Activated CD4-positive, alpha-beta T cell treated with anti-CD3 and anti-CD28 coated beads for 36 hours (primary cell): ENCODE data around the gene VPS8. TPM values are rescaled to one million over a fixed set of nuclear protein-coding genes. Genes with fewer than 3 reads are reported as not detected.
A peak's percentile ranks its signal among the peaks of the same experiment; 100 is the strongest.
"Not testable (repeated sequence)": the region's sequence is repeated elsewhere in the genome, so short reads cannot be mapped to it uniquely, and the experiment has no call there.

ENCODE experiments used
- ATAC-seq: fragments of 200-7000 bp; cut with Tn5 transposase; one replicate; pipeline ENCODE4 v1.10.0; 2021; ENCODE audit warnings: mild to moderate bottlenecking, moderate library complexity
- CTCF ChIA-PET: fragments of 350-600 bp; sonication (Branson Sonifier 250); formaldehyde crosslinking; loops from one replicate; lab custom pipeline; 2021; ENCODE audit warnings: antibody characterized with exemption; lab: Charles Lee
- POLR2A ChIA-PET: fragments of 350-600 bp; sonication (Branson Sonifier 250); formaldehyde crosslinking; loops from one replicate; lab custom pipeline; 2021; ENCODE audit warnings: antibody characterized with exemption, inconsistent platforms; lab: Charles Lee
- DNase-seq: peaks from one replicate; pipeline ENCODE4 v3.0.0-alpha.2; 2020
- H3K27ac Mint-ChIP-seq: one replicate; pipeline ENCODE4 v1.8.0; 2021; ENCODE audit warnings: mixed read lengths
- H3K27me3 Mint-ChIP-seq: one replicate; pipeline ENCODE4 v1.8.0; 2021; ENCODE audit warnings: mixed read lengths
- H3K36me3 Mint-ChIP-seq: one replicate; pipeline ENCODE4 v1.8.0; 2021; ENCODE audit warnings: low read depth, mixed read lengths
- H3K4me1 Mint-ChIP-seq: one replicate; pipeline ENCODE4 v1.8.0; 2021; ENCODE audit warnings: mixed read lengths
- H3K4me3 Mint-ChIP-seq: one replicate; pipeline ENCODE4 v1.8.0; 2021; ENCODE audit warnings: mild to moderate bottlenecking, moderate library complexity, mixed read lengths
- H3K9me3 Mint-ChIP-seq: one replicate; pipeline ENCODE4 v1.8.0; 2021; ENCODE audit warnings: low read depth, mixed read lengths
- intact Hi-C, 2 experiments: fragments of 100-400 bp; cut with DNase I in 1 of 2; cut with micrococcal nuclease in 1 of 2; formaldehyde crosslinking; loops; one replicate each; pipeline versions ENCODE4 v1.14.2 to v1.15.1; 2022 to 2024; cut with DNase I, micrococcal nuclease
- total RNA-seq, 2 experiments: library from RNA; stranded (reverse); gene quantifications; one replicate each; pipeline ENCODE4 v1.2.3, GENCODE V29; 2021

The VPS8 gene
- total RNA-seq, 2 experiments from 2014 or later: 24.7 to 33.9 TPM

GRCh38 chr3:184952671-184953070, 140.7 kb downstream of the VPS8 start:
- DNase-seq: no peak
- no peak overlapping the region for H3K4me3 Mint-ChIP-seq
- no peaks in the 10 kb centered on the region for H3K27me3 Mint-ChIP-seq
- POLR2A ChIA-PET: no interaction called here
- H3K36me3 Mint-ChIP-seq: peaks cover 12% of the 10 kb centered on the region
- no peaks in the 10 kb centered on the region for H3K9me3 Mint-ChIP-seq
- intact Hi-C loops: no loop called here
- CTCF ChIA-PET: interaction anchor here (1.1 kb wide), 1 partner anchor 29 kb away, joined by 3 read pairs; no protein-coding TSS in a partner anchor
- peak; percentile 47 for ATAC-seq
- H3K4me1 Mint-ChIP-seq: no peaks in the 10 kb centered on the region
- peak overlapping the region; percentile 32 for H3K27ac Mint-ChIP-seq

GRCh38 chr3:184953401-184953800, 141.4 kb downstream of the VPS8 start:
- no peak for DNase-seq
- no peaks in the 10 kb centered on the region for H3K27me3 Mint-ChIP-seq
- ChIA-PET POLR2A (no interaction called here), CTCF (interaction anchor here (0.6 to 1.1 kb wide), 2 partner anchors 12 to 30 kb away, joined by 3 read pairs; no protein-coding TSS in a partner anchor)
- no peak overlapping the region for H3K4me3 Mint-ChIP-seq
- no peak overlapping the region for H3K27ac Mint-ChIP-seq
- no peak for ATAC-seq
- H3K4me1 Mint-ChIP-seq: no peaks in the 10 kb centered on the region
- no peaks in the 10 kb centered on the region for H3K9me3 Mint-ChIP-seq
- H3K36me3 Mint-ChIP-seq: peaks cover 18% of the 10 kb centered on the region
- intact Hi-C loops: no loop called here

GRCh38 chr3:184954251-184954650, 142.3 kb downstream of the VPS8 start:
- POLR2A ChIA-PET: no interaction called here

GRCh38 chr3:184954851-184955250, 142.9 kb downstream of the VPS8 start:
- H3K27me3 Mint-ChIP-seq, H3K4me3 Mint-ChIP-seq, CTCF ChIA-PET, POLR2A ChIA-PET, ATAC-seq, H3K27ac Mint-ChIP-seq, DNase-seq, H3K9me3 Mint-ChIP-seq, intact Hi-C loops, H3K4me1 Mint-ChIP-seq: not testable (repeated sequence)
- H3K36me3 Mint-ChIP-seq: peaks cover 25% of the 10 kb centered on the region

More at GRCh38 chr3:184954251-184954650, 142.3 kb downstream of the VPS8 start:
- Mint-ChIP-seq H3K27ac (no peak overlapping the region), H3K36me3 (peaks cover 22% of the 10 kb centered on the region), H3K9me3 (no peaks in the 10 kb centered on the region), H3K4me3 (no peak overlapping the region), H3K4me1 (no peaks in the 10 kb centered on the region), H3K27me3 (no peaks in the 10 kb centered on the region)
- intact Hi-C loops: no loop called here
- no peak for ATAC-seq
- no peak for DNase-seq
- CTCF ChIA-PET: no interaction called here

GRCh38 chr3:184965639-184966430, 153.9 kb downstream of the VPS8 start:
- ChIA-PET POLR2A (no interaction called here), CTCF (no interaction called here)
- Mint-ChIP-seq H3K27me3 (no peaks in the 10 kb centered on the region), H3K4me1 (peaks cover 12% of the 10 kb centered on the region), H3K36me3 (peaks cover 40% of the 10 kb centered on the region), H3K4me3 (no peak overlapping the region), H3K9me3 (no peaks in the 10 kb centered on the region), H3K27ac (no peak overlapping the region)
- peak; percentile 70 for ATAC-seq
- intact Hi-C loops: no loop called here
- no peak for DNase-seq

- CTCF ChIA-PET: no interaction called here
- POLR2A ChIA-PET: no interaction called here
- peaks cover 12% of the 10 kb centered on the region for H3K4me1 Mint-ChIP-seq
- DNase-seq (no peak), ATAC-seq (no peak)
- no peak overlapping the region for H3K4me3 Mint-ChIP-seq
- H3K36me3 Mint-ChIP-seq: peaks cover 54% of the 10 kb centered on the region
- H3K27ac Mint-ChIP-seq: no peak overlapping the region
- H3K27me3 Mint-ChIP-seq: no peaks in the 10 kb centered on the region
- H3K9me3 Mint-ChIP-seq: no peaks in the 10 kb centered on the region
- intact Hi-C loops: no loop called here
Measured at GRCh38 chr3:184968115-184968514, 156.1 kb downstream of the VPS8 start.

- no peak for ATAC-seq
- Mint-ChIP-seq H3K4me3 (no peak overlapping the region), H3K27me3 (no peaks in the 10 kb centered on the region), H3K4me1 (peaks cover 12% of the 10 kb centered on the region), H3K9me3 (peaks cover 5% of the 10 kb centered on the region), H3K36me3 (peaks cover 69% of the 10 kb centered on the region), H3K27ac (no peak overlapping the region)
- no peak for DNase-seq
- ChIA-PET CTCF (interaction anchor here (0.7 kb wide), 1 partner anchor 681 kb away, joined by 4 read pairs; no protein-coding TSS in a partner anchor), POLR2A (no interaction called here)
- intact Hi-C loops: no loop called here
Measured at GRCh38 chr3:184970186-184970585, 158.2 kb downstream of the VPS8 start.

- no peak overlapping the region for H3K4me3 Mint-ChIP-seq
- no peaks in the 10 kb centered on the region for H3K4me1 Mint-ChIP-seq
- peaks cover 5% of the 10 kb centered on the region for H3K9me3 Mint-ChIP-seq
- H3K36me3 Mint-ChIP-seq: peaks cover 43% of the 10 kb centered on the region
- ChIA-PET CTCF (no interaction called here), POLR2A (no interaction called here)
- no peaks in the 10 kb centered on the region for H3K27me3 Mint-ChIP-seq
- ATAC-seq (no peak), DNase-seq (no peak)
- intact Hi-C loops: no loop called here
- H3K27ac Mint-ChIP-seq: no peak overlapping the region
Measured at GRCh38 chr3:184977796-184978195, 165.8 kb downstream of the VPS8 start.

GRCh38 chr3:184981071-184981470, 169.1 kb downstream of the VPS8 start:
- no peaks in the 10 kb centered on the region for H3K9me3 Mint-ChIP-seq

GRCh38 chr3:184982076-184982475, 170.1 kb downstream of the VPS8 start:
- H3K27ac Mint-ChIP-seq: no peak overlapping the region
- ChIA-PET POLR2A (no interaction called here), CTCF (interaction anchor here (1.9 kb wide), 1 partner anchor 32 kb away, joined by 4 read pairs; no protein-coding TSS in a partner anchor)
- intact Hi-C loops: no loop called here
- H3K9me3 Mint-ChIP-seq: no peaks in the 10 kb centered on the region
- DNase-seq (no peak), ATAC-seq (no peak)
- H3K27me3 Mint-ChIP-seq: no peaks in the 10 kb centered on the region
- H3K4me3 Mint-ChIP-seq: no peak overlapping the region
- peaks cover 26% of the 10 kb centered on the region for H3K36me3 Mint-ChIP-seq
- H3K4me1 Mint-ChIP-seq: no peaks in the 10 kb centered on the region

More at GRCh38 chr3:184981071-184981470, 169.1 kb downstream of the VPS8 start:
- ATAC-seq (no peak), DNase-seq (no peak)
- Mint-ChIP-seq H3K4me3 (no peak overlapping the region), H3K27ac (no peak overlapping the region), H3K4me1 (no peaks in the 10 kb centered on the region), H3K27me3 (no peaks in the 10 kb centered on the region), H3K36me3 (peaks cover 29% of the 10 kb centered on the region)
- ChIA-PET CTCF (no interaction called here), POLR2A (no interaction called here)
- intact Hi-C loops: no loop called here

- no peak overlapping the region for H3K4me3 Mint-ChIP-seq
- H3K27ac Mint-ChIP-seq: no peak overlapping the region
- DNase-seq (no peak), ATAC-seq (no peak)
- no peaks in the 10 kb centered on the region for H3K27me3 Mint-ChIP-seq
- no peaks in the 10 kb centered on the region for H3K9me3 Mint-ChIP-seq
- ChIA-PET POLR2A (no interaction called here), CTCF (no interaction called here)
- intact Hi-C loops: no loop called here
- H3K4me1 Mint-ChIP-seq: no peaks in the 10 kb centered on the region
- H3K36me3 Mint-ChIP-seq: peaks cover 20% of the 10 kb centered on the region
Measured at GRCh38 chr3:184985586-184985985, 173.6 kb downstream of the VPS8 start.

- ChIA-PET POLR2A (no interaction called here), CTCF (no interaction called here)
- Mint-ChIP-seq H3K36me3 (peaks cover 18% of the 10 kb centered on the region), H3K4me1 (no peaks in the 10 kb centered on the region), H3K27me3 (no peaks in the 10 kb centered on the region), H3K27ac (no peak overlapping the region), H3K4me3 (no peak overlapping the region), H3K9me3 (no peaks in the 10 kb centered on the region)
- DNase-seq (no peak), ATAC-seq (no peak)
- intact Hi-C loops: no loop called here
Measured at GRCh38 chr3:184986366-184986889, 174.5 kb downstream of the VPS8 start.
